Keratinocyte (primary cell): ENCODE results near the gene FXYD1.

ENCODE experiments used
- CTCF ChIP-seq, 3 experiments: IDR thresholded peaks in 1 of 3; conservative IDR thresholded peaks in 1 of 3; optimal IDR thresholded peaks in 1 of 3; 2 replicates in 2 of 3; 3 replicates in 1 of 3; pipeline versions ENCODE3 to v1.5.1; 2011; ENCODE audit warnings: low read length in 3 of 3, mild to moderate bottlenecking in 3 of 3, moderate library complexity in 2 of 3, control low read depth in 1 of 3, inconsistent platforms in 1 of 3; ENCODE audit not compliant: insufficient read depth in 2 of 3; ENCODE audit errors: extremely low read depth in 1 of 3
- EZH2 ChIP-seq: IDR thresholded peaks from one replicate; pipeline ENCODE4 v1.6.1; 2012; ENCODE audit warnings: inconsistent platforms, mild to moderate bottlenecking, low read length, moderate library complexity

DNA sequence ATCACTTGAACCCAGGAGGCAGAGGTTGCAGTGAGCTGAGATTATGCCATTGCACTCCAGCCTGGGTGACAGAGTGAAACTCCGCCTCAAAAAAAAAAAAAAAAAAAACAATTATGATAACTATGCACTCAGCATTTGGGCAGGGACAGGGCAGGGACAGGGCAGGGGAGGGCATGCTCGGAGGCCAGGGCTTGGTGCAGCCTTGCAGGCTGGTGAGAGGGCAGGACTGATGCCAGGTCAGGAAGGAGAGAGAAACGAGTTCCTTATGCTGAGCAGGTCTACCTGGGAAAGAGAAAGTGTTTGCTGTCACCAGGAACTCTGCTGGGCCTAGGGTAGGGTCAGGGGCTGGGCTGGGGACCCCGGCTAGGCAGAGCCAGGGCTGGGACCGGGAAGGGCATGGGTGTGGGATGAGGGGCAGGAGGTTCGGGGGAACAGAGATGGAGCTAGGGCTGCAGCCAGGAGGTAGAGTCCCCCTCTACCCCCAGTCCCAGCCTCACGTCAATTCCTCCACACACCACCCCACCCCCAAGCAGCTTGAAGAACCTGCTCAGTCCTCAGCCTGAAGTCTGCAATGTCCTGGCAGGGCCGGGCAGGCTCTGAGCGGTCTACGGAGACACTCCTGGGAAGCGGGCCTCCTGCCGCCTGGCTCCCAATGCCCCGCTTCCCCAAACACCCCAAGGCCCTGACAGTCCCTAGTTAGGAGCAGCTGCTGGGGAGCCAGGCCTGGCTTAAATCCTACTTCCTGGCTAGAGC is 20.2 kb upstream of the FXYD1 start:
- TF ChIP-seq EZH2 (no peak), CTCF (optimal IDR thresholded peaks at IDR 0.05 in 1 of 3, IDR thresholded peaks at IDR 0.05 in 1 of 3, conservative IDR thresholded peaks at IDR 0.05 in 1 of 3; ENCODE audit: extremely low read depth in 1 of 3, insufficient read depth in 2 of 3, low read length in 3 of 3) (no peak)
